ENCODE results near the gene AQP2.

Gene AQP2

GRCh38 chr12:50004696-50005095 is 54.2 kb downstream of the AQP2 start:
- no peak for DNase-seq

- DNase-seq = no peak
Measured at GRCh38 chr12:50005175-50005574, 54.6 kb downstream of the AQP2 start.

GRCh38 chr12:50006280-50006679 is 55.7 kb downstream of the AQP2 start:
- DNase-seq = no peak

GRCh38 chr12:50006754-50007442 is 56.4 kb downstream of the AQP2 start:
- no peak for DNase-seq

Data from GOT3 (cell line).